HG03097 (cell line): ENCODE results near the gene TUBB2A.
"Not testable (repeated sequence)": the region's sequence is repeated elsewhere in the genome, so short reads cannot be mapped to it uniquely, and the experiment has no call there.

Source experiments
- ATAC-seq: cut with Tn5 transposase; IDR thresholded peaks from one replicate; pipeline ENCODE4 v1.9.1; 2021; ENCODE audit not compliant: unreplicated experiment, low FRiP score

TUBB2A gene

GRCh38 chr6:3156184-3157130 is 887 bp downstream of the TUBB2A start:
- not testable (repeated sequence) for ATAC-seq

GRCh38 chr6:3155416-3155815 is 1.9 kb downstream of the TUBB2A start:
- ATAC-seq: not testable (repeated sequence)

- no peak for ATAC-seq
Observed at GRCh38 chr6:3152689-3153088, 4.7 kb downstream of the TUBB2A start.

GRCh38 chr6:3151691-3152090 is 5.7 kb downstream of the TUBB2A start:
- no peak for ATAC-seq

- ATAC-seq: no peak
Observed at GRCh38 chr6:3147914-3148757, 9.2 kb downstream of the TUBB2A start.

GRCh38 chr6:3144571-3144970 is 12.8 kb downstream of the TUBB2A start:
- no peak for ATAC-seq

GRCh38 chr6:3143158-3143557 is 14.2 kb downstream of the TUBB2A start:
- ATAC-seq: no peak

- no peak for ATAC-seq
Observed at GRCh38 chr6:3142536-3142935, 14.8 kb downstream of the TUBB2A start.

GRCh38 chr6:3140201-3140600 is 17.1 kb downstream of the TUBB2A start:
- no peak for ATAC-seq

GRCh38 chr6:3139090-3139903 is 18.0 kb downstream of the TUBB2A start:
- no peak for ATAC-seq

- no peak for ATAC-seq
Observed at GRCh38 chr6:3138341-3138740, 19.0 kb downstream of the TUBB2A start.

- not testable (repeated sequence) for ATAC-seq
Observed at GRCh38 chr6:3137873-3138272, 19.5 kb downstream of the TUBB2A start.

- no peak for ATAC-seq
Observed at GRCh38 chr6:3137057-3137777, 20.1 kb downstream of the TUBB2A start.

- ATAC-seq: no peak
Observed at GRCh38 chr6:3136292-3137011, 20.9 kb downstream of the TUBB2A start.

- no peak for ATAC-seq
Observed at GRCh38 chr6:3135668-3136291, 21.6 kb downstream of the TUBB2A start.

GRCh38 chr6:3133515-3133914 is 23.8 kb downstream of the TUBB2A start:
- ATAC-seq: no peak

GRCh38 chr6:3131695-3132094 is 25.6 kb downstream of the TUBB2A start:
- ATAC-seq: no peak

- ATAC-seq: no peak
Observed at GRCh38 chr6:3128356-3129108, 28.8 kb downstream of the TUBB2A start.
